HepG2 (cell line): ENCODE data around the gene SPC24. TPM values are rescaled to one million over a fixed set of nuclear protein-coding genes. Genes with fewer than 3 reads are reported as not detected.
A peak's percentile ranks its signal among the peaks of the same experiment; 100 is the strongest.

Experiments
- ARID3A ChIP-seq: IDR thresholded peaks from 2 replicates; pipeline ENCODE4 v1.6.1; 2012; ENCODE audit warnings: low read depth, low read length, improper control_type of control experiment
- BRD4 ChIP-seq: sonication (generic); formaldehyde crosslinking; IDR thresholded peaks from 2 replicates; pipeline ENCODE4 v1.4.0; 2020; ENCODE audit warnings: missing genetic modification reagents
- CBX5 ChIP-seq: sonication (generic); formaldehyde crosslinking; IDR thresholded peaks from 2 replicates; pipeline ENCODE4 v1.4.0; 2020; ENCODE audit warnings: missing genetic modification reagents, borderline replicate concordance
- ELF3 ChIP-seq: IDR thresholded peaks from 2 replicates; pipeline ENCODE4 v1.6.1; 2016; ENCODE audit warnings: missing genetic modification reagents, missing compliant biosample characterization
- ETS1 ChIP-seq: sonication (generic); formaldehyde crosslinking; IDR thresholded peaks from 2 replicates; pipeline ENCODE4 v1.4.0; 2020; ENCODE audit warnings: missing genetic modification reagents
- HDAC1 ChIP-seq: sonication (generic); formaldehyde crosslinking; IDR thresholded peaks from 2 replicates; pipeline ENCODE4 v1.5.1; 2020; ENCODE audit warnings: mild to moderate bottlenecking, missing genetic modification reagents
- HMG20A ChIP-seq: IDR thresholded peaks from 2 replicates; pipeline ENCODE4 v1.6.1; 2016; ENCODE audit warnings: borderline replicate concordance
- KLF9 ChIP-seq: IDR thresholded peaks from 2 replicates; pipeline ENCODE4 v1.6.1; 2016; ENCODE audit warnings: low read depth
- LCORL ChIP-seq, 2 experiments: fragments of 450-650 bp in 1 of 2; sonication (generic) in 1 of 2; formaldehyde crosslinking in 1 of 2; IDR thresholded peaks; 2 replicates each; pipeline versions ENCODE4 v1.5.0 to v1.6.1; 2017 to 2020; ENCODE audit warnings: antibody characterized with exemption in 1 of 2, missing genetic modification reagents in 1 of 2
- MXI1 ChIP-seq: IDR thresholded peaks from 3 replicates; pipeline ENCODE4 v1.6.1; 2012; ENCODE audit warnings: low read depth, low read length, inconsistent platforms, borderline replicate concordance
- NONO ChIP-seq, 2 experiments: fragments of 450-650 bp in 1 of 2; sonication (generic) in 1 of 2; formaldehyde crosslinking in 1 of 2; IDR thresholded peaks in 1 of 2; conservative IDR thresholded peaks in 1 of 2; 2 replicates each; pipeline versions ENCODE4 v1.6.1 to v1.8.0; 2017 to 2022; ENCODE audit warnings: mild to moderate bottlenecking in 1 of 2, missing genetic modification reagents in 1 of 2, moderate library complexity in 1 of 2
- NR2F1 ChIP-seq, 2 experiments: fragments of 450-650 bp in 1 of 2; formaldehyde crosslinking in 1 of 2; IDR thresholded peaks; 2 replicates each; pipeline versions ENCODE4 v1.5.0 to v1.6.1; 2016 to 2020; ENCODE audit warnings: mild to moderate bottlenecking in 1 of 2, missing compliant biosample characterization in 1 of 2, missing genetic modification reagents in 1 of 2, moderate library complexity in 1 of 2
- PATZ1 ChIP-seq: sonication (generic); formaldehyde crosslinking; IDR thresholded peaks from 2 replicates; pipeline ENCODE4 v1.4.0; 2020; ENCODE audit warnings: missing genetic modification reagents
- POLR2AphosphoS5 ChIP-seq: IDR thresholded peaks from 2 replicates; pipeline ENCODE4 v1.6.1; 2012; ENCODE audit warnings: low read depth, low read length
- SMC3 ChIP-seq: IDR thresholded peaks from 2 replicates; pipeline ENCODE4 v1.6.1; 2011; ENCODE audit warnings: low read length, improper control_type of control experiment
- STAG1 ChIP-seq: sonication (generic); formaldehyde crosslinking; IDR thresholded peaks from 2 replicates; pipeline ENCODE4 v1.4.0; 2020; ENCODE audit warnings: missing genetic modification reagents
- TBX3 ChIP-seq: fragments of 450-650 bp; IDR thresholded peaks from 2 replicates; pipeline ENCODE4 v1.6.1; 2017; ENCODE audit warnings: antibody characterized with exemption, mild to moderate bottlenecking, inconsistent platforms, borderline replicate concordance
- TEAD3 ChIP-seq: optimal IDR thresholded peaks from 2 replicates; pipeline ENCODE3; 2016; ENCODE audit warnings: borderline replicate concordance
- ZC3H13 ChIP-seq: sonication (generic); formaldehyde crosslinking; IDR thresholded peaks from 2 replicates; pipeline ENCODE4 v1.8.1; 2023; ENCODE audit warnings: mild to moderate bottlenecking, missing genetic modification reagents, moderate library complexity
- ZMYM2 ChIP-seq: sonication (generic); formaldehyde crosslinking; IDR thresholded peaks from 2 replicates; pipeline ENCODE4 v1.8.0; 2022; ENCODE audit warnings: mild to moderate bottlenecking, missing genetic modification reagents
- ZMYM3 ChIP-seq: sonication (generic); formaldehyde crosslinking; IDR thresholded peaks from 2 replicates; pipeline ENCODE4 v1.5.1; 2020; ENCODE audit warnings: mild to moderate bottlenecking, missing genetic modification reagents
- ZNF10 ChIP-seq: sonication (generic); formaldehyde crosslinking; IDR thresholded peaks from 2 replicates; pipeline ENCODE4 v1.4.0; 2020; ENCODE audit warnings: mild to moderate bottlenecking, low read depth, missing genetic modification reagents, borderline replicate concordance
- ZNF256 ChIP-seq: sonication (generic); formaldehyde crosslinking; conservative IDR thresholded peaks from 2 replicates; pipeline ENCODE4 v1.4.0; 2020; ENCODE audit warnings: missing genetic modification reagents
- ZNF33B ChIP-seq: sonication (generic); formaldehyde crosslinking; IDR thresholded peaks from 2 replicates; pipeline ENCODE4 v1.5.1; 2020; ENCODE audit warnings: mild to moderate bottlenecking, missing genetic modification reagents
- ZNF580 ChIP-seq: IDR thresholded peaks from 2 replicates; pipeline ENCODE4 v1.6.1; 2016; ENCODE audit warnings: low read depth, borderline replicate concordance
- ZNF629 ChIP-seq: sonication (generic); formaldehyde crosslinking; conservative IDR thresholded peaks from 2 replicates; pipeline ENCODE4 v1.5.0; 2020; ENCODE audit warnings: missing genetic modification reagents
- polyA plus RNA-seq, 8 experiments: library from polyadenylated mRNA; depleted of rRNA in 3 of 8; stranded (reverse) in 7 of 8; unstranded in 1 of 8; fragments of >200 nt; fragmentation: Illumina TruSeq in 4 of 8; extraction: Trizol in 4 of 8; gene quantifications; 2 replicates each; pipeline versions ENCODE4 v1.2.1 to v1.2.3, GENCODE V29; 2011 to 2016; ENCODE audit warnings: low read depth in 4 of 8, missing spikeins in 1 of 8, mixed read lengths in 1 of 8; ENCODE audit not compliant: insufficient read depth in 1 of 8
- total RNA-seq, 5 experiments: library from RNA; depleted of rRNA; stranded (reverse); fragments of >200 nt; fragmentation: Illumina TruSeq; extraction: Trizol; gene quantifications; 2 replicates each; pipeline ENCODE4 v1.2.3, GENCODE V29; 2016; ENCODE audit warnings: low read depth in 1 of 5

The SPC24 gene
- total and polyA plus RNA-seq, 2 of the 13 experiments (the other 11 are each of a cell fraction or from before 2014, with no cell fraction given): 10.0 to 46.2 TPM

GRCh38 chr19:11130824-11131455, 24.6 kb downstream of the SPC24 start (continued):
- TF ChIP-seq ETS1 (CRISPR knock-in tag) (no peak), PATZ1 (peak; percentile 64), ZNF256 (CRISPR knock-in tag) (no peak), TBX3 (no peak), ARID3A (no peak), KLF9 (no peak), ELF3 (CRISPR knock-in tag) (peak; percentile 45; the same call in 1 of the 2 replicates), ZNF33B (CRISPR knock-in tag) (0 out of 2 replicates have a peak, but pooled peaks have one; percentile 56), ZNF580 (peak; percentile 45; the same call in 1 of the 2 replicates), LCORL (IDR thresholded peaks at IDR 0.05) (no peak), LCORL (CRISPR knock-in tag; IDR thresholded peaks at IDR 0.05) (peak; percentile 76; the same call in 1 of the 2 replicates), ZNF629 (no peak), HMG20A (CRISPR knock-in tag) (no peak; the same call in 1 of the 2 replicates), CBX5 (CRISPR knock-in tag) (no peak), STAG1 (CRISPR knock-in tag) (peak; percentile 56), ZC3H13 (peak; percentile 89; the same call in 1 of the 2 replicates), POLR2AphosphoS5 (peak; percentile 47; the same call in 1 of the 2 replicates), MXI1 (no peak; the same call in 2 of the 3 replicates), ZNF10 (CRISPR knock-in tag) (no peak), NR2F1 (CRISPR knock-in tag; IDR thresholded peaks at IDR 0.05) (peak in 1 of 2 experiments; percentile 14; a peak in 1 of 4 replicates), SMC3 (peak; percentile 72), ZMYM2 (0 out of 2 replicates have a peak, but pooled peaks have one; percentile 72), NONO (IDR thresholded peaks at IDR 0.05) (no peak), NONO (CRISPR knock-in tag; conservative IDR thresholded peaks at IDR 0.05) (peak; percentile 83), TEAD3 (CRISPR knock-in tag) (peak; percentile 39), HDAC1 (CRISPR knock-in tag) (peak; percentile 57; the same call in 1 of the 2 replicates), ZMYM3 (CRISPR knock-in tag) (peak; percentile 97), BRD4 (no peak)
